Ovary (tissue), 9 donors: ENCODE data around the gene LIPH. TPM values are rescaled to one million over a fixed set of nuclear protein-coding genes. Genes with fewer than 3 reads are reported as not detected.
"Not testable (repeated sequence)": the region's sequence is repeated elsewhere in the genome, so short reads cannot be mapped to it uniquely, and the experiment has no call there.

Source experiments
- DNase-seq, 5 donors: peaks; one replicate each; pipeline ENCODE4 v3.0.0-alpha.2; 2019 to 2020
- H3K27ac ChIP-seq, 2 donors: fragments of 200-600 bp; one replicate each; pipeline versions ENCODE4 v1.5.1 to v1.8.0; 2019 to 2022
- H3K27me3 ChIP-seq: fragments of 200-600 bp; one replicate; pipeline ENCODE4 v1.8.0; 2022
- H3K36me3 ChIP-seq: fragments of 200-600 bp; sonication (generic); one replicate; pipeline ENCODE4 v1.5.1; 2019
- H3K4me1 ChIP-seq: one replicate; pipeline ENCODE4 v1.8.1; 2013; ENCODE audit warnings: mild to moderate bottlenecking, moderate library complexity; ENCODE audit not compliant: insufficient read depth
- H3K4me3 ChIP-seq: fragments of 200-600 bp; sonication (generic); one replicate; pipeline ENCODE4 v1.5.1; 2017
- H3K9me3 ChIP-seq, 2 donors: fragments of 200-600 bp in 1 of 2; sonication (generic) in 1 of 2; one replicate each; pipeline versions ENCODE4 v1.5.1 to v1.8.1; 2013 to 2019; ENCODE audit warnings: mild to moderate bottlenecking in 1 of 2, moderate library complexity in 1 of 2
- EP300 ChIP-seq: sonication (generic); formaldehyde crosslinking; IDR thresholded peaks from one replicate; pipeline ENCODE4 v1.6.1; 2017; ENCODE audit warnings: antibody characterized with exemption
- POLR2A ChIP-seq: fragments of 450-650 bp; IDR thresholded peaks from one replicate; pipeline ENCODE4 v1.6.1; 2017; ENCODE audit warnings: antibody characterized with exemption, mild to moderate bottlenecking, moderate library complexity
- WGBS, 3 donors: extraction: QIAGEN DNeasy Blood & Tissue Kit in 1 of 3; methylation state at CpG; one replicate each; pipeline versions ENCODE4 v1.1.5 to v1.1.7; 2013 to 2017; 5-methylcytosine and 5-hydroxymethylcytosine counted together
- intact Hi-C, 4 donors: fragments of 100-400 bp; cut with DNase I; formaldehyde crosslinking; loops; one replicate each; pipeline versions ENCODE4 v1.11.0 to v1.15.1; 2022 to 2023
- polyA plus RNA-seq, 2 donors: library from polyadenylated mRNA; stranded (reverse); fragments of 200-250 nt in 1 of 2; fragments of 350-450 nt in 1 of 2; fragmentation: Illumina TruSeq in 1 of 2; extraction: RNeasy Lipid Tissue Mini Kit (QIAGEN cat#74804) in 1 of 2; gene quantifications; one replicate each; pipeline ENCODE4 v1.2.3, GENCODE V29; 2013 to 2014
- total RNA-seq, 7 donors: library from RNA; depleted of rRNA in 2 of 7; stranded (reverse); fragments of >200 nt in 2 of 7; fragmentation: NEBNext Ultra II Directional in 3 of 7; extraction: Animal tissue kit (Norgen Biotek cat#: 25700) in 3 of 7; gene quantifications; one replicate each; pipeline versions ENCODE4 v1.1.0 to v1.2.4, GENCODE V29; 2016 to 2023
- TF ChIP-seq, protein P1 (sequence below), 3 donors: fragments of 450-650 bp in 2 of 3; fragments of 200-600 bp in 1 of 3; IDR thresholded peaks; one replicate each; pipeline versions ENCODE4 v1.5.1 to v1.8.0; 2016 to 2022; ENCODE audit warnings: antibody characterized with exemption in 3 of 3, mild to moderate bottlenecking in 1 of 3
- donor health status: DM: no; HTN: no; CAD: no; lungs with moderate emphysema.
- donor health status: DM: no; HTN: no; CAD: no.
- donor health status: Bipolar disorder and iron deficiency.
- donor health status: DM: yes; HTN: yes; CAD: no.
- donor health status: DM: no; HTN: no; CAD: no.
- donor health status: DM: yes; HTN: yes; CAD: no.

LIPH gene
- total and polyA plus RNA-seq, 9 donors = 0.12 to 12.1 (median 0.69) TPM; not detected in 2

DNA sequence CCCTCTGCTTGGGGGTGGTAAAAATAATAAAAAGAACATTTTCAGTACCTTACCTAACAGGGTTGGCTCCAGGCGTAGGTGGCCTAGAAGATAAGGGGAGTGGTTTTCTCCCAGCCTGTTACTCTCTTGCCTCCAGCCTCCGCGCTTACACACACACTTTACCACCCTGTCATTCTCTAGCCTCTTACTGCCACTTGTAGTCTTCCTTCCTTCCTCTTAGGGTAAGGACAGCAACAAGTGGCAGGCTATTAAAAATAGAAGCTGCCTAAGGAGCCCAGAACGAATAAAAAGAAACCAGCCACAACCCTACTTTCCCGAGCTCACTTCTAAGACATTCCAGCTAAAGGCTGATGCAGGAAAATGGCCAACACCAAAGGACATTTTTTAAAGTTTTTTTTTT, 9.6 kb upstream of the LIPH start:
- intact Hi-C loops = no loop called here
- no peak for TF ChIP-seq EP300
- Histone ChIP-seq H3K4me3 (no peak overlapping the region), H3K27ac (no peak overlapping the region), H3K36me3 (no peaks in the 10 kb centered on the region), H3K4me1 (peaks cover 2% of the 10 kb centered on the region), H3K9me3 (no peaks in the 10 kb centered on the region), H3K27me3 (no peaks in the 10 kb centered on the region)
- DNase-seq = no peak
- WGBS, 3 donors = 43 to 57% (median 55%) methylated on average over 5 of the region's 5 CpGs

DNA sequence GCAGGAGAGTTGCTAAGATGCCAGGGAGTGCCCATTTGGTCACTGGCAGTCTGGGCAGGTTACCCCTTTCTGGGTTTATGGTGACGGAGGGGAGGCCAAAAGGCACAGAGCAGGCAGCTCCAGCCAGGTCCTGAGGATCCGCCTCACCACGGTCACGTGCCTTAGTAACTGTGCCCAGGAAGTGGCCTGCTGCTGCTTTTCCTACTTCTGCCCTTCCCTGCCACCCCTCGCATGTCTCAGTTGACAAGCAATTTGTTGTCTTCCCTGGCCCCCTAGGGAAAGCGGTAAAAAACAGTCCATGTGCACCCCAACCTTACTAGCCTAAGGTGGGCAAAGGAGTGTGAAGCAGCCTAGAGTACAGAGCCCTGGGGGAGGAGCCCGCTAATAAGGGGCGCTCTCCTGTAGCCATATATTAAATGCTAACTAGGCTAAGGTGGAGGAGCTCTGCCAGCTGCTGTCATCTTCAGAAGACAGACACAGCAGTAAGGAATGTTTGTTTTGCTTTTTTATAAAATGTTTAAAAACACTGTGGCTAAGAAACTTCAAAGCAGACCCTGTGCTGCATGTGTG, 9.1 kb upstream of the LIPH start:
- no peak overlapping the region for H3K4me3 ChIP-seq
- H3K27ac ChIP-seq = no peak overlapping the region
- 74 to 84% (median 76%) methylated on average over 8 of the region's 8 CpGs for WGBS, 3 donors
- intact Hi-C loops = no loop called here
- no peaks in the 10 kb centered on the region for H3K27me3 ChIP-seq
- no peak for DNase-seq
- H3K36me3 ChIP-seq = no peaks in the 10 kb centered on the region
- H3K9me3 ChIP-seq = no peaks in the 10 kb centered on the region
- H3K4me1 ChIP-seq = peaks cover 2% of the 10 kb centered on the region
- no peak for TF ChIP-seq EP300
- no peak for TF ChIP-seq POLR2A
- TF ChIP-seq, protein P1, sequence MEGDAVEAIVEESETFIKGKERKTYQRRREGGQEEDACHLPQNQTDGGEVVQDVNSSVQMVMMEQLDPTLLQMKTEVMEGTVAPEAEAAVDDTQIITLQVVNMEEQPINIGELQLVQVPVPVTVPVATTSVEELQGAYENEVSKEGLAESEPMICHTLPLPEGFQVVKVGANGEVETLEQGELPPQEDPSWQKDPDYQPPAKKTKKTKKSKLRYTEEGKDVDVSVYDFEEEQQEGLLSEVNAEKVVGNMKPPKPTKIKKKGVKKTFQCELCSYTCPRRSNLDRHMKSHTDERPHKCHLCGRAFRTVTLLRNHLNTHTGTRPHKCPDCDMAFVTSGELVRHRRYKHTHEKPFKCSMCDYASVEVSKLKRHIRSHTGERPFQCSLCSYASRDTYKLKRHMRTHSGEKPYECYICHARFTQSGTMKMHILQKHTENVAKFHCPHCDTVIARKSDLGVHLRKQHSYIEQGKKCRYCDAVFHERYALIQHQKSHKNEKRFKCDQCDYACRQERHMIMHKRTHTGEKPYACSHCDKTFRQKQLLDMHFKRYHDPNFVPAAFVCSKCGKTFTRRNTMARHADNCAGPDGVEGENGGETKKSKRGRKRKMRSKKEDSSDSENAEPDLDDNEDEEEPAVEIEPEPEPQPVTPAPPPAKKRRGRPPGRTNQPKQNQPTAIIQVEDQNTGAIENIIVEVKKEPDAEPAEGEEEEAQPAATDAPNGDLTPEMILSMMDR (IDR thresholded peaks at IDR 0.05) = no peak

DNA sequence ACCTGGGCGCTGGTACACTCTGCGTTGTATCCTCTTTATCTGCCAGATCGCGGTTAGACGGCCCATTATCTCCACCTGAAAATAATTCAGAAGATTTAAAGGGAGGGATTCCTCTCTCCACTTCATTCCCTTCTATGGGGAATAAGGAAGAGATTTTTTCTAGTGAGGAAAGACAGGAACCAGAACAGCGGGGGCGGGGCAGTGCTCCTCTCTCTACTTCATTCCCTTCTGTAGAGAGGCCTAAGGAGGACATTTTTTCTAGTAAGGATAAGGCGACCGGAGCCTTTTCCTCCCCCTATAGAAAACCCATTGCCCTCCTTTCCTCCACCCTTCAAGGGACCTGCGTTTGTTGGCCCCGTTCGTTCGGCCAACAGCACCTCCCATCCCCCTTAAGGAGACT, 8.3 kb upstream of the LIPH start:
- H3K9me3 ChIP-seq = no peaks in the 10 kb centered on the region
- no peak overlapping the region for H3K4me3 ChIP-seq
- TF ChIP-seq POLR2A = no peak
- TF ChIP-seq, protein P1 (IDR thresholded peaks at IDR 0.05) = no peak
- no peaks in the 10 kb centered on the region for H3K36me3 ChIP-seq
- intact Hi-C loops = no loop called here
- DNase-seq = no peak
- WGBS, 3 donors = 81 to 86% (median 81%) methylated on average over 13 of the region's 13 CpGs
- H3K27me3 ChIP-seq = no peaks in the 10 kb centered on the region
- H3K27ac ChIP-seq = no peak overlapping the region
- peaks cover 2% of the 10 kb centered on the region for H3K4me1 ChIP-seq

DNA sequence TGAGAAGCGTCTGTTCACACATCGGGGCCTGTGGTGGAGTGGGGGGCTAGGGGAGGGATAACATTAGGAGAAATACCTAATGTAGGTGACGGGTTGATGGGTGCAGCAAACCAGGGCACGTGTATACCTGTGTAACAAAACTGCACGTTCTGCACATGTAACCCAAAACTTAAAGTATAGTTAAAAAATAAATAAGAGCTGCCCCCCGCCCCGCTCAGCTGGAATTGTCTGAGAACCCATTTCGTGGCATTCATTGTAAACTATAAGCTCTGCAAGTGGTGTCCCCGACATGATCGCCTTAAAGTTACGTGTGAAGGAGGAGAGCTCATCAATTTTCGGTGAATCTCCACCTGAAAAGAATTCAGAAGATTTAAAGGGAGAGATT, 7.3 kb upstream of the LIPH start:
- H3K27ac ChIP-seq = no peak overlapping the region
- no peaks in the 10 kb centered on the region for H3K36me3 ChIP-seq
- DNase-seq = no peak
- H3K9me3 ChIP-seq = no peaks in the 10 kb centered on the region
- no peaks in the 10 kb centered on the region for H3K27me3 ChIP-seq
- intact Hi-C loops = no loop called here
- WGBS, 3 donors = 67 to 82% (median 72%) methylated on average over 12 of the region's 12 CpGs
- H3K4me3 ChIP-seq = no peak overlapping the region
- peaks cover 2% of the 10 kb centered on the region for H3K4me1 ChIP-seq
- TF ChIP-seq POLR2A (no peak), EP300 (no peak)
- TF ChIP-seq, protein P1 (IDR thresholded peaks at IDR 0.05) = no peak

DNA sequence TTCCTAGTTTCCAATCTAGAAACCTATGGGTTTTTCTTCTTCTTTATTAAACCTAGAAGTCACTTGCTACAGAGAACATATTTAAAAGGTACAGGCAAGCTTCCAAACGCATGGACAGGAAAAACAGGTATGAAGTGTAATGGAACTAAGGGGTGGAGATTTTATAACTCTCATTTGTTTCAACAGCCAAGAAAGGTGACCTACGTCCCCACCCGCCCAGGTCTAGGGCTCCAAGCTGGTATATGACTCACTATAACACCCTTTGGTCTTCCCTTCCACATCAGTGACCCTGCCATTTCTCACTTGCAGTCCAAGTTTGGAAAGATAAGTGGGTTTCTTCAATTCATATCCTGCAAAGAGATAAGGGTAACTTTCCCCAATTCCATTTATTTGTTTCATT, 6.0 kb upstream of the LIPH start:
- Histone ChIP-seq H3K27ac (peak overlapping the region in 1 of 2 donors; percentile 13), H3K4me1 (peaks cover 2% of the 10 kb centered on the region), H3K9me3 (no peaks in the 10 kb centered on the region), H3K27me3 (no peaks in the 10 kb centered on the region), H3K4me3 (no peak overlapping the region), H3K36me3 (no peaks in the 10 kb centered on the region)
- 57 to 75% (median 65%) methylated on average over 3 of the region's 3 CpGs for WGBS, 3 donors
- intact Hi-C loops = no loop called here
- DNase-seq = no peak
- TF ChIP-seq EP300 = no peak
- no peak for TF ChIP-seq POLR2A
- TF ChIP-seq, protein P1 (IDR thresholded peaks at IDR 0.05) = no peak

DNA sequence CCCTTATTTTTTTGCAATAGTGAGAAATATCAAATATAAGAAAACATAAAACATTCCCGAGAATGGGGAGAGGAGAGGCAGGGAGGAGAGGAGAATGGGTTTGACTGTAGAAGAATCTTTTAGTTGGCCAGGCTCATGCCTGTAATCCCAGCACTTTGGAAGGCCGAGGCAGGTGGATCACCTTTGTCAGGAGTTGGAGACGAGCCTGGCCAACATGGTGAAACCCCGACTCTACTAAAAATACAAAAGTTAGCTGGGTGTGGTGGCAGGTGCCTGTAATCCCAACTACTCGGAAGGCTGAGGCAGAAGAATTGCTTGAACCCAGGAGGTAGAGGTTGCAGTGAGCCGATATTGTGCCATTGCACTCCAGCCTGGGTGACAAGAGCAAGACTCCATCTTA, 4.3 kb upstream of the LIPH start:
- H3K36me3 ChIP-seq, H3K27me3 ChIP-seq, DNase-seq, H3K4me3 ChIP-seq, H3K4me1 ChIP-seq, intact Hi-C loops, H3K27ac ChIP-seq, H3K9me3 ChIP-seq: not testable (repeated sequence)
- 85 to 88% (median 86%) methylated on average over 6 of the region's 6 CpGs for WGBS, 3 donors
